Measurements from ENCODE around the gene RAX. TPM values are rescaled to one million over a fixed set of nuclear protein-coding genes. Genes with fewer than 3 reads are reported as not detected.

RAX gene
- total and polyA plus RNA-seq, 2 of the 8 experiments (the other 6 are each of a cell fraction or from before 2014, with no cell fraction given): 0.12 to 0.52 TPM

GRCh38 chr18:59242906-59243305 is 30.3 kb downstream of the RAX start:
- TF ChIP-seq EP300 (IDR thresholded peaks at IDR 0.05; ENCODE audit: borderline replicate concordance in 1 of 2, low read depth in 2 of 2, low read length in 2 of 2): no peak
- TF ChIP-seq PHF8 (conservative IDR thresholded peaks at IDR 0.05; ENCODE audit: low read depth, low read length): no peak
- no peak for TF ChIP-seq SRF (IDR thresholded peaks at IDR 0.05; ENCODE audit: low read depth, low read length)
- Histone ChIP-seq H3K23me2 (ENCODE audit: low read depth, low read length) (no peaks in the 10 kb centered on the region), H3K18ac (ENCODE audit: extremely low read depth, low read length) (no peak overlapping the region), H4K91ac (replicated peaks; ENCODE audit: insufficient read length, low read length) (no peak overlapping the region), H3K27me3 (replicated peaks in 1 of 4; ENCODE audit: control insufficient read depth in 3 of 4, extremely low read depth in 1 of 4, insufficient read depth in 3 of 4, low read length in 3 of 4) (peaks cover 0 to 1% (median 0%) of the 10 kb centered on the region in 4 experiments; a peak in 2 of 7 replicates), H3K9me3 (ENCODE audit: insufficient read depth in 2 of 2, low read depth in 1 of 2, low read length in 1 of 2) (no peaks in the 10 kb centered on the region), H3K36me3 (ENCODE audit: control insufficient read depth in 2 of 4, insufficient read depth in 4 of 4, low read length in 3 of 4) (no peaks in the 10 kb centered on the region), H2BK12ac (ENCODE audit: low read depth, low read length) (no peak overlapping the region), H4K8ac (ENCODE audit: extremely low read depth, insufficient read depth, low read length) (no peak overlapping the region), H2AFZ (ENCODE audit: low read length) (no peak overlapping the region), H3K4me3 (ENCODE audit: extremely low read depth in 1 of 4, insufficient read depth in 2 of 4, low read depth in 3 of 4, low read length in 4 of 4) (no peak overlapping the region), H3K4me2 (ENCODE audit: insufficient read depth in 1 of 2, low read depth in 2 of 2, low read length in 2 of 2) (no peak overlapping the region), H3K79me1 (ENCODE audit: low read depth, low read length) (no peaks in the 10 kb centered on the region), H2BK20ac (ENCODE audit: low read length) (no peak overlapping the region), H3K27ac (ENCODE audit: low read depth, low read length) (no peak overlapping the region), H4K5ac (ENCODE audit: insufficient read length, low read depth, low read length) (no peak overlapping the region), H3K23ac (ENCODE audit: insufficient read length) (no peak overlapping the region), H4K20me1 (replicated peaks in 1 of 2; ENCODE audit: control insufficient read depth in 1 of 2, insufficient read depth in 2 of 2, low read length in 2 of 2) (no peaks in the 10 kb centered on the region), H3K56ac (replicated peaks; ENCODE audit: insufficient read length, low read depth, low read length) (no peak overlapping the region), H3K9ac (replicated peaks in 1 of 4; ENCODE audit: extremely low read depth in 1 of 4, low read depth in 3 of 4, low read length in 3 of 4) (no peak overlapping the region), H2BK5ac (ENCODE audit: low read depth, low read length) (no peak overlapping the region), H2BK120ac (replicated peaks; ENCODE audit: low read depth, low read length) (no peak overlapping the region), H3K4me1 (replicated peaks in 1 of 4; ENCODE audit: control insufficient read depth in 3 of 4, insufficient read depth in 4 of 4, low read length in 3 of 4) (no peaks in the 10 kb centered on the region), H3K14ac (ENCODE audit: insufficient read length) (no peak overlapping the region), H3K79me2 (ENCODE audit: control insufficient read depth in 1 of 2, insufficient read depth in 2 of 2, low read length in 2 of 2) (no peaks in the 10 kb centered on the region), H2BK15ac (ENCODE audit: low read length) (no peak overlapping the region), H2AK5ac (ENCODE audit: low read depth, low read length) (no peak overlapping the region), H3K4ac (replicated peaks; ENCODE audit: insufficient read length, low read depth, low read length) (no peak overlapping the region)
- DNase-seq (ENCODE audit: low read depth in 1 of 2, low spot score in 2 of 2) (no peak), FAIRE-seq (no peak)
- 96% methylated on average over 2 of the region's 2 CpGs; no CpG with 5 or more reads in 1 of the 2 experiments for WGBS, 2 experiments (ENCODE audit: extremely low coverage in 1 of 2, insufficient coverage in 1 of 2, insufficient read length in 1 of 2, insufficient replicate concordance in 2 of 2, low coverage in 1 of 2, low lambda C conversion rate in 2 of 2, missing lambda C conversion rate in 1 of 2)
- ChIA-PET CTCF (ENCODE audit: partially characterized antibody) (no interaction called here), POLR2A (ENCODE audit: partially characterized antibody) (no interaction called here)
